Fibroblast of skin of abdomen (primary cell): Measurements from ENCODE around the gene SUGCT.
A peak's percentile ranks its signal among the peaks of the same experiment; 100 is the strongest.
"Not testable (repeated sequence)": the region's sequence is repeated elsewhere in the genome, so short reads cannot be mapped to it uniquely, and the experiment has no call there.

Experiments
- DNase-seq: peaks from one replicate; pipeline ENCODE4 v3.0.0-alpha.2; 2013

Gene SUGCT

GRCh38 chr7:40583667-40584444, 449.1 kb downstream of the SUGCT start:
- peak; percentile 48 for DNase-seq

DNA sequence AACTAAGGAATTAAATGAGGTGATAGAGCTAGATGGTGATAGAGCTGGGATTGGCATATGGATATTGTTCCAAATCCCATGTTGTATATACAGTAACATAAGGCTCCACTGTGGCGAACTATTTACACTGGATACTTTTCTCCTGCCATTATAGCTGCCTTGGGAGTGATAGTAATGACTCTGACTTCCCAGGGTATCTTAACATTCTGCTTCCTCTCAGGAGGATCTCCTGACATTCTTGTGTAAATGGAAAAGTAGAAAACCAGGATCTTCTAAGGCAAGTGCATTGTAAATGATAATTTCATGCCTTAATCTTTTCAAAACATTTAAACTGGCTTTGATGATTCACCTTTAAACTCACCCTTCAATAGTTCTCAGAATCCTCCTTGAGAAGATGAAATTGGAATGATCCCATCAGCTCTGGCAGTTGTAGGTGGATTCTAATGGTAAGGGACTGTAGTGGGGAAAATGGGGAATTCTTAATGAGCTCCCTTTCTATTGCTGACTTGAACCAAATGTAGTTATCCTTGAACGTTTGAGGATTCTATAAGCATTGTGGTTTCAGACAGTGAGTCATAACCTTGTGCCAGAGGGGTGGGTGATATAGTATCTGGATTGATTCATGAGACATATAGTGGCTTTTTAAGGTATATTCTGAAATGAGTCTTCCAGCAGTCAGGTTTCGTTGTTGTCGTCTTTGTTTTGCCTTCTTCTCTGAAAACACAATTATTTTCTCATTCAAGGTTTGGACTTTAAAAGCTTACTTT, 450.0 kb downstream of the SUGCT start:
- peak; percentile 83 for DNase-seq

- DNase-seq: peak; percentile 91
Observed at GRCh38 chr7:40586197-40586596, 451.4 kb downstream of the SUGCT start.

GRCh38 chr7:40587419-40587818, 452.6 kb downstream of the SUGCT start:
- no peak for DNase-seq

DNA sequence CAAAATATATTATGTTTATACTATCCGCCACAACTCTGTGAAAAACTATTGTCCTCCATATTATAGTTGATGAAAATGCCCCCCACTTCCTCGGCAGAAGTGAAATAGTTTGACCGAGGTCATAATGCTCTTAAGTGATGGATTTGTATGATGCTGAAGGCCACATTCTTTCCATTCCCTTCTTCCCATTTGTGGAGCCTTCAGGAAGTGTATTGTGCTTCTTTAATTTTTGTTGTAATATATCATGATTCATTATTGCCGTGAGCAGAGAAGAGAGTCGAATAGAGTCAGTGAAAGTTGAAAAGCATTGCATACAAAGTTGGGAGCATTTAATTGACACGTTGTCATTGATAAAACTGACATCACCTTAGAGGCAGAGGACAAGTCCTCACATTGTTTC, 460.3 kb downstream of the SUGCT start:
- peak; percentile 44 for DNase-seq

DNA sequence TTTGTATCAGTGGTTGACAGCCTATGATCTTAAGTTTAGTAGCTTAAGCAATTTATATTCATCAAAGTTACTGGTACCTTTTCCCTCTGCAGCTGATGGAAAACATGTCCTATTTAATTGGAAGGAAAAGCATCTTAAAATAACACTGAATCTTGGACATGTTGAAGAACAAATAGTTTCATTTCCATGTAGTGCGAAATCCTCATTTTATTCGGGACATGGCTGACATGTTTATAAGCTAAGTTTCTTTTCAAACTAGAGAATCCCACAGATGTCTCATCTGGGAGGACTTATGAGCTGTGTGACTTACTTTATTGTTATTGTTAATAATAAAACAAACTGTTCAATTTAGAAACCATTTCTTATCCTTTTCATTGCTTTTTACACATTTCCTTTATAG, 461.0 kb downstream of the SUGCT start:
- no peak for DNase-seq

GRCh38 chr7:40597517-40597916, 462.7 kb downstream of the SUGCT start:
- DNase-seq: no peak

GRCh38 chr7:40598915-40599314, 464.1 kb downstream of the SUGCT start:
- DNase-seq: no peak

DNA sequence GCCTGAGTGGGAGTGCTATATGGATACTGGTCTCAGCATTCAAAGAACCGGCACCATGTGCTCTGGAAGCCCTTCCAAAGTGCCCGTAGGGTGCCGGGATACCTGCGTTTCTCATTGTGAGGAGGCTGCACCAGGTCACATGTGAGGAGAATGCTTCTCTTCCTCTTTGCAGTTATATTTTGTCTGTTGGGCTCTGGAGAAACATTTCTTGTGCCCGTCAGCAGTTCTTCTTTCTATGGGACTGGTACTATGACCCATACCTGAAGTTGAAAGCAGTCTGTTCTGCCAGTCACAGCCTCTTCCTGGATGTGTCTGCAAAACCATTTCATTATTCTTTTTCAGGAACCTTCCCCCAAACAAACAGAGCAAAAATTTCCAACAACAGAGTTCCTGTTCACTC, 465.0 kb downstream of the SUGCT start:
- no peak for DNase-seq

GRCh38 chr7:40602351-40602750, 467.5 kb downstream of the SUGCT start:
- DNase-seq: not testable (repeated sequence)

DNA sequence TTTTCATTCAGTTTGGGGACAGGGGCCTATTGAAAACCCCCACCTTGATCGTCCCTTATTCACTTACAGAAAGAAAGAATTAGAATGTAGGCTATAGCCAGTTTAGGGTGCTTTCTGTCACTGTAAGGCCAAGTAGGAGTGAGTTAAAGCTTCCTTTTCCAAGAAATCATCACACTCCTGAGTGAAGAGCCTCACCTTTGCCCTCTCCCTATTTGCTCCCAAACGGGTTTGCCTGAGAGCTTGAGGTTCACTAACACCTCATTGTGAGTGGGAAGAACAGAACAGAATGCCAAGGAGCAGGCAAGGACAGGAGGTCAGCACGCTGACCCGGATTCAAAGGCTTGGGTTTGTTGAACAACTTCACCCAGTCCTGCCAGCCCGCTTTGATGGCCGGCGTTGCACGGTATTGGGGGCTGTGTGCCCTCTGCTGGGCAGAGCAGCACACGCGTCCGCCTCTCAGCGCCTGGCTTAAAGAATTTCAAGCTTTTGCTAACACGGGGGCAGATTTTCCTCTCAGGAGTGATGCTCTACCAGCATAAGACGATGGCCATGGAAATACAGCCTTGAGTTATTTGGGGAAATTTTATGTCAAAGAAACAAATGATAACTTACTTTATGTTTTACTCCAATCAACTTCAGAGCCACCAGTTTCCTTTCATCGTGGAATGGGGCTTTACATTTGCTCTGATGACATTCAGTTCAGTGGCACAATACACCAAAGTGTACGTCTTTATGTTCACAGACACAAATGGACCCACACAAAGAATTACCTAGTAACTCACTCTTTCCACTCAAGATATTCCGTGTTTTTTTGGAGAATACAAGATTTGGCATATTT, 470.0 kb downstream of the SUGCT start:
- DNase-seq: peak; percentile 41

DNA sequence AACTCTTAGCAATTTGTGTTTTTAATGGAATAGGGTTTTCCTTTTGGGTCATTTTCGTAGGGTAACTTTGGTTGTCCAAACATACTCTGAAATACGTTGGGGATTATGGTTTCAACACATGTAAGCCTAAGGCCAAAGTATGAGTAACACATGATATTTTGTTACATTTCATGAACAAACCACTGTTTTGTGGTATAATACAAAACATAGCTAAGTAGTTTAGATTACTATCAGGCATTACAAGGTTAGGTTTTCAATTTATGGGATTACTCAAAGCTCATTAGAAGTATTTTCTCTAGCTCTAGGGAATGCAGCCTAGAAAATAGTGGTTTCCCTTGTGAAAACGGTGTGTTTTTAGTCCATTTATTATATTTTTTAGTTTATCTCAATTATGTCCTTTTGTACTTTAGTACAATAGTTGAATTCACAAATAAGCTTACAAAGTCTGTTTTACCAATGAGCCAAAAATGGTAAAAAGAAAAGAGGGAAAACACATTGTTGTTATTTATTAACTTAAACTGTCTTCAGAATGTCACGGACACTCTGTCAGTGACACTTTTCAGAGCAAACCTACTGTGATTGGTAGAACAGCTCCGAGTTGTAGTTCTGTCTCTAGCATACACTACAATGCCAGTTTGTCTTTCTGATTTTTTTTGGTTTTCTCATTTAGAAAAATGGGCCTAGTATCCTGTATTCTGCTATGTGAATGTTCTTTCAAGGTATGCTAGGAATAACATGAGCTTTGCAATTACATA, 473.7 kb downstream of the SUGCT start:
- no peak for DNase-seq

GRCh38 chr7:40610461-40610860, 475.7 kb downstream of the SUGCT start:
- no peak for DNase-seq

GRCh38 chr7:40611095-40611871, 476.5 kb downstream of the SUGCT start:
- DNase-seq: no peak

- peak; percentile 5 for DNase-seq
Observed at GRCh38 chr7:40612298-40612697, 477.5 kb downstream of the SUGCT start.

DNA sequence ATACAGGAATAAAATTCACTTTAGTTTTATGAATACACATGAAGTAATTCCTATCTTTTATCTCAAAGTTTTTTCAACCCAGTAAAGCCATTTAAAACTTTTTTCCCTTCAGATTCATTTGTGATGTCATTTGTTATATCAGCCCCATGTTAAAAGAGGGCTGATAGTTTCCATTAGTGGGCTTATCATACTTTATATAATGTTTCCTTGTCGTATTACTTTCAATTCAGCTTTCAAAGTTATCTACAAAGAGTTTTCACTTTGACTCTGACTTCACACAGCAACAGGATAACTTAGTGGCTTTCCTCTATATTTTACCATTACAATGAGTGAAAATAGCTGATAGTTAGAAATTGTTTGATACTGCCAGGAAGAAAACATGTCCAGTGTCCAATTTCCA, 484.8 kb downstream of the SUGCT start:
- no peak for DNase-seq

DNA sequence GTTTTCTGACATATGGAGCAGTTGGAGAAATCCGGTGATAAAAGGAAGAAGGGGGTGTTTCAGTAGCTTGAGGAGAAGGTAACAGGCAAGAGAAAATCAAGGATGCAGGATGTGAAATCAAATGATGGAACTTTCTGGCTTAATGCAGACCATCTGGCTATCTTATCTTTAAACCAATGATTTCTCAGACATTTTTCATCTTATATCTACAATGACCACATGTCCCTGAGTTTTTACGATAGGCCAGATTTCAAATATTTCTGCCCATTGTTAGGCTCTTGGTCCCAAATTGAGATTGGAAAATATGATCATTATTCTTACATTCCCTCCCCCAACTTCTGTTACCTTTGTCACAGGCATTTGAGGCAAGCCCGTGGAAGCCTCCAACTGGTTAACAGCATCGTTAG, 486.8 kb downstream of the SUGCT start:
- DNase-seq: no peak

- no peak for DNase-seq
Observed at GRCh38 chr7:40622941-40623501, 488.2 kb downstream of the SUGCT start.

GRCh38 chr7:40623863-40624262, 489.1 kb downstream of the SUGCT start:
- DNase-seq: no peak

DNA sequence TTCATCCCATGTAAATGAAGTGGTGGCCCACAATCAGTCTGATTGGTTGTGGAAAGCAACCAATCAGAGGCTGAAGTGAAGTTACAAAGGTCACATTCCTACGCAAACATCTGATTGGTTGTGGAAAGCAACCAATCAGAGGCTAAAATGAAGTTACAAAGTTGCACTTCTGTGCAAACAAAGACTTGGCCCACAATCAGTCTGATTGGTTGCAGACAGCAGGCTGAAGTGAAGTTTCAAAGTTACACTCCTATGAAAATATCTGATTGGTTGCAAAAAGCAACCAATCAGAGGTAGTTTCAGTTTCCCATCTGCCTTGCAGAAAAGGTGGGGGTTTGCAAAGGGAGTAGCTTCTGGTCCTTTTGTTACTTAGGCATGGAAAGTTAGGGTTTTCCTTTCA, 492.6 kb downstream of the SUGCT start:
- DNase-seq: not testable (repeated sequence)

DNA sequence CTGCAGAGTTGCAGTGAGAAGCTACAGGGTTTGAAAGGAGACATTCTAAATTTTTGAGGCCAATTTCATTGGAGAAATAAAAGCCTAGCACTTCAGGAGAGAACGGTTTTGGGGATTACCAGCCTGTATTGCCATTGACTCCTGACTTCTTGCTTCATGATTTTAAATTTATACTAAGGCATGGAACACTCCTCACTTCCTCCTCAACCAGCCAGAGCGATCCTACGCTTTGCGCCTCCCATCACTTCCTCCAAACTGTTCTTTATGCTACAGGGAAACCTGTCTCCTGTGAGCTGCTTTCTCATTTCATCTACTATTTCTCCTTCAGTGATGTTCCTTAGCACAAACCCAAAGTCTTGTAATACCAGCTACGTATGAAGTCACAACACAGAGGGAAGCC, 495.1 kb downstream of the SUGCT start:
- no peak for DNase-seq
